Muscle of leg (tissue), 11 donors: ENCODE measurements around the gene PNKD. TPM values are rescaled to one million over a fixed set of nuclear protein-coding genes. Genes with fewer than 3 reads are reported as not detected.

Source experiments
- DNase-seq: peaks from one replicate; pipeline ENCODE4 v3.0.0; 2013
- H3K27ac ChIP-seq: one replicate; pipeline ENCODE4 v1.5.1; 2013; ENCODE audit warnings: mild to moderate bottlenecking, low read length, control low read depth
- H3K27me3 ChIP-seq: one replicate; pipeline ENCODE4 v1.6.1; 2013; ENCODE audit warnings: low read length; ENCODE audit not compliant: control insufficient read depth, insufficient read depth
- H3K36me3 ChIP-seq: one replicate; pipeline ENCODE4 v1.6.1; 2013; ENCODE audit warnings: low read length; ENCODE audit not compliant: control insufficient read depth, insufficient read depth
- H3K4me1 ChIP-seq: one replicate; pipeline ENCODE4 v1.6.1; 2013; ENCODE audit warnings: low read length; ENCODE audit not compliant: control insufficient read depth, insufficient read depth
- H3K4me3 ChIP-seq: one replicate; pipeline ENCODE4 v1.5.1; 2013; ENCODE audit warnings: low read length, control low read depth
- H3K9me3 ChIP-seq: replicated peaks from 2 replicates; pipeline ENCODE4 v1.6.1; 2013; ENCODE audit warnings: low read depth, low read length; ENCODE audit not compliant: control insufficient read depth
- WGBS: methylation state at CpG from one replicate; pipeline ENCODE4 v1.1.5; 2013; ENCODE audit warnings: missing lambda C conversion rate; ENCODE audit not compliant: insufficient coverage; 5-methylcytosine and 5-hydroxymethylcytosine counted together
- polyA plus RNA-seq, 8 donors: library from polyadenylated mRNA; unstranded; fragments of 120-200 nt; gene quantifications; one replicate each; pipeline versions ENCODE4 v1.2.1 to v1.2.3, GENCODE V29; 2013; ENCODE audit warnings: inconsistent platforms in 1 of 8, low replicate concordance in 1 of 8; ENCODE audit not compliant: insufficient read length in 8 of 8, insufficient read depth in 1 of 8
- total RNA-seq: library from RNA; stranded (reverse); fragments of 120-200 nt; gene quantifications from one replicate; pipeline ENCODE4 v1.2.4, GENCODE V29; 2013

Gene PNKD
- total and polyA plus RNA-seq, 9 donors = 46.4 to 61.8 (median 50.7) TPM

DNA sequence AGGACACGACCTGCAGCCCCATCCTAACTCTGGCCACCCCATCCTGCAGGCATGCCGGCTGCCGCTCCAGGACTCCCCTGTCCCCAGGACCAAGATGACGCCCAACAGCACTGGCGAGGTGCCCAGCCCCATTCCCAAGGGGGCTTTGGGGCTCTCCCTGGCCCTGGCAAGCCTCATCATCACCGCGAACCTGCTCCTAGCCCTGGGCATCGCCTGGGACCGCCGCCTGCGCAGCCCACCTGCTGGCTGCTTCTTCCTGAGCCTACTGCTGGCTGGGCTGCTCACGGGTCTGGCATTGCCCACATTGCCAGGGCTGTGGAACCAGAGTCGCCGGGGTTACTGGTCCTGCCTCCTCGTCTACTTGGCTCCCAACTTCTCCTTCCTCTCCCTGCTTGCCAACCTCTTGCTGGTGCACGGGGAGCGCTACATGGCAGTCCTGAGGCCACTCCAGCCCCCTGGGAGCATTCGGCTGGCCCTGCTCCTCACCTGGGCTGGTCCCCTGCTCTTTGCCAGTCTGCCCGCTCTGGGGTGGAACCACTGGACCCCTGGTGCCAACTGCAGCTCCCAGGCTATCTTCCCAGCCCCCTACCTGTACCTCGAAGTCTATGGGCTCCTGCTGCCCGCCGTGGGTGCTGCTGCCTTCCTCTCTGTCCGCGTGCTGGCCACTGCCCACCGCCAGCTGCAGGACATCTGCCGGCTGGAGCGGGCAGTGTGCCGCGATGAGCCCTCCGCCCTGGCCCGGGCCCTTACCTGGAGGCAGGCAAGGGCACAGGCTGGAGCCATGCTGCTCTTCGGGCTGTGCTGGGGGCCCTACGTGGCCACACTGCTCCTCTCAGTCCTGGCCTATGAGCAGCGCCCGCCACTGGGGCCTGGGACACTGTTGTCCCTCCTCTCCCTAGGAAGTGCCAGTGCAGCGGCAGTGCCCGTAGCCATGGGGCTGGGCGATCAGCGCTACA is 7.4 kb upstream of the PNKD start:
- Histone ChIP-seq H3K27ac (peak overlapping the region; percentile 74), H3K4me3 (no peak overlapping the region), H3K27me3 (no peaks in the 10 kb centered on the region), H3K9me3 (no peaks in the 10 kb centered on the region), H3K36me3 (peaks cover 57% of the 10 kb centered on the region), H3K4me1 (peaks cover 53% of the 10 kb centered on the region)
- no peak for DNase-seq
- 76% methylated on average over 33 of the region's 39 CpGs for WGBS

- Histone ChIP-seq H3K4me1 (peaks cover 46% of the 10 kb centered on the region), H3K27ac (no peak overlapping the region), H3K36me3 (peaks cover 57% of the 10 kb centered on the region), H3K9me3 (no peaks in the 10 kb centered on the region), H3K4me3 (no peak overlapping the region), H3K27me3 (no peaks in the 10 kb centered on the region)
- 72% methylated on average over 6 of the region's 17 CpGs for whole genome bisulfite sequencing
- DNase-seq = no peak
These were observed 6.3 kb upstream of the PNKD start for GRCh38 chr2:218263817-218264641.

GRCh38 chr2:218264773-218265561 is 5.4 kb upstream of the PNKD start:
- WGBS = 87% methylated on average over 21 of the region's 22 CpGs
- H3K4me3 ChIP-seq = no peak overlapping the region
- H3K9me3 ChIP-seq = no peaks in the 10 kb centered on the region
- no peak for DNase-seq
- H3K27ac ChIP-seq = no peak overlapping the region
- H3K4me1 ChIP-seq = peaks cover 41% of the 10 kb centered on the region
- H3K27me3 ChIP-seq = no peaks in the 10 kb centered on the region
- H3K36me3 ChIP-seq = peaks cover 57% of the 10 kb centered on the region

DNA sequence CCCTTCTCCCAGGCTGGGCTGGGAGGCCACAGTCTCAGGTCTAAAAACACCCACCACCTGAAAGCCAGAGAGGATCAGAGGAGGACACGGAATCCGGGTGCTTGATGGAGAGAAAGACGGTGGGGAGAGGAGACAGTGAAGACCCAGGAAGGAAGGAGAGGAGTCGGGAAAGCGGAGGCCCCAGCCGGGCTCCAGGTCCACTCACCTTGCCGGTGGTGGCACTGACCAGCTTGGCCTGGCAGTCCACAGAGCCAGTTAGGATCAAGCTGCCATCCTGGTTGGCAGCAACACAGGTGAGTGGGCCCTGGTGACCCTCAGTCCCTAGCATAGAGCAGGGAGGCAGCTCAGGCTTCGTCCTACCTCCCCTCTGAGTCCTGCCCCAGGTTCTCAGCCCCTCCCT is 4.7 kb upstream of the PNKD start:
- Histone ChIP-seq H3K9me3 (no peaks in the 10 kb centered on the region), H3K36me3 (peaks cover 57% of the 10 kb centered on the region), H3K27me3 (no peaks in the 10 kb centered on the region), H3K27ac (no peak overlapping the region), H3K4me1 (peaks cover 35% of the 10 kb centered on the region), H3K4me3 (no peak overlapping the region)
- WGBS = 90% methylated on average over 7 of the region's 8 CpGs
- no peak for DNase-seq

DNA sequence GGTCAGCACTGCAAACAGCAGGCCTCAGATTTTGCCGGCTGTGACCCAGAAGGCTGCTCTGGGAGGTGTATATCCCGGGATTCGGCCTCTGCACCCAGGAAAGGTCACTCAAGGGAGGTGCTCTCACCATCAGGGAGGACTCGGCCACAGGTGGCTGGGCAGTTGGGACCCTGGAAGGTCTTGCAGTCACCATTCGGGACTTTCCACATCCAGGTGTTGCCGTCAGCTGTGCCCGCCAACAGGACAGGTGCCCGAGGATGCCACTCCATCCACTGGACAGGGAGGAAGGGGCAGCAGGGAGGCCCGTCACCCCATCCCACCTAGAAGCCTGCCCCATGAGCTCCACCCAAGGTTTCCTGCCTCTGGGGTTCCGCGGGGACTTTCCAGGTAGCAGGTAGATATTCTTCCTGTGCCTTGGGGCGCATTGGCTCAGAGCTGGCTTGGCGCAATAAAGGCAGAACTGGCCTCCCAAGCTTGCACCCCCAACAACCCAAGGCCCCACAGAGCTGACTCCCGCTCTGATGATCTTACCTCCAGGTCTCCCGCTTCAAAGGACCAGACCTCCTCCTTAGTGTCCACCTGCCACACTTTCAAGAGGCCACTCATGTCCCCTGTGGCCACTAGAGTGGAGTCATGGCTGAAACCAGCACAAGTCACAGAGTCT is 3.9 kb upstream of the PNKD start:
- Histone ChIP-seq H3K4me1 (peaks cover 34% of the 10 kb centered on the region), H3K27me3 (no peaks in the 10 kb centered on the region), H3K9me3 (no peaks in the 10 kb centered on the region), H3K27ac (no peak overlapping the region), H3K4me3 (no peak overlapping the region), H3K36me3 (peaks cover 56% of the 10 kb centered on the region)
- WGBS = 92% methylated on average over 15 of the region's 15 CpGs
- no peak for DNase-seq

GRCh38 chr2:218267259-218267658 is 3.1 kb upstream of the PNKD start:
- 85% methylated on average over 6 of the region's 6 CpGs for WGBS
- Histone ChIP-seq H3K4me3 (no peak overlapping the region), H3K4me1 (peaks cover 33% of the 10 kb centered on the region), H3K9me3 (no peaks in the 10 kb centered on the region), H3K27me3 (no peaks in the 10 kb centered on the region), H3K36me3 (peaks cover 58% of the 10 kb centered on the region), H3K27ac (no peak overlapping the region)
- no peak for DNase-seq

GRCh38 chr2:218270721-218271486 is 585 bp downstream of the PNKD start:
- peak overlapping the region; percentile 43 for H3K27ac ChIP-seq
- DNase-seq = peak; percentile 51
- H3K4me3 ChIP-seq = peak overlapping the region; percentile 76
- no peaks in the 10 kb centered on the region for H3K9me3 ChIP-seq
- H3K27me3 ChIP-seq = no peaks in the 10 kb centered on the region
- WGBS = under 1% methylated on average over 21 of the region's 23 CpGs
- H3K36me3 ChIP-seq = peaks cover 51% of the 10 kb centered on the region
- H3K4me1 ChIP-seq = peaks cover 30% of the 10 kb centered on the region

DNA sequence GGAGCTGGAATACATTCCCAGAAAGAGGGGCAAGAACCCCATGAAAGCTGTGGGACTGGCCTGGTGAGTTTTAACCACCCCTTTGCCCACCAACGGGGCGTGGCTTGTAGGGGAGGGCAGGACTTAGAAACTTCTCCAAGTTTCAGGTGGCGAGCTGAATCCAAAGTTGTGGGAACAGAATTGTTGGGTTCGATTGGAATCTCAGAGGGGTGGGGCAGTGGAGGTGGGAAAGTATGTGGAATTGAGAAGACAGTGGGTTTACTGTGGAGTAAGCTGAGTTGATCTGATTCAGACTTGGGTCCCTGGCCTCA is 1.1 kb downstream of the PNKD start:
- H3K4me1 ChIP-seq = peaks cover 30% of the 10 kb centered on the region
- H3K36me3 ChIP-seq = peaks cover 51% of the 10 kb centered on the region
- WGBS = 42% methylated on average over 4 of the region's 4 CpGs

GRCh38 chr2:218271865-218272530 is 1.7 kb downstream of the PNKD start:
- no peaks in the 10 kb centered on the region for H3K27me3 ChIP-seq
- no peak for DNase-seq
- 39% methylated on average over 4 of the region's 5 CpGs for WGBS
- peaks cover 51% of the 10 kb centered on the region for H3K36me3 ChIP-seq
- H3K9me3 ChIP-seq = no peaks in the 10 kb centered on the region
- no peak overlapping the region for H3K4me3 ChIP-seq
- H3K4me1 ChIP-seq = peaks cover 30% of the 10 kb centered on the region
- H3K27ac ChIP-seq = no peak overlapping the region

More for the DNA sequence above, 1.1 kb downstream of the PNKD start:
- H3K27ac ChIP-seq = no peak overlapping the region
- DNase-seq = no peak
- no peaks in the 10 kb centered on the region for H3K9me3 ChIP-seq
- peak overlapping the region; percentile 76 for H3K4me3 ChIP-seq
- no peaks in the 10 kb centered on the region for H3K27me3 ChIP-seq
